NK-92 (cell line): ENCODE results near the gene PSME2.
A peak's percentile ranks its signal among the peaks of the same experiment; 100 is the strongest.

Experiments
- DNase-seq: peaks from one replicate; lab custom pipeline; 2025; ENCODE audit not compliant: unreplicated experiment; lab: John Stamatoyannopoulos, UW

Gene PSME2, protein sequence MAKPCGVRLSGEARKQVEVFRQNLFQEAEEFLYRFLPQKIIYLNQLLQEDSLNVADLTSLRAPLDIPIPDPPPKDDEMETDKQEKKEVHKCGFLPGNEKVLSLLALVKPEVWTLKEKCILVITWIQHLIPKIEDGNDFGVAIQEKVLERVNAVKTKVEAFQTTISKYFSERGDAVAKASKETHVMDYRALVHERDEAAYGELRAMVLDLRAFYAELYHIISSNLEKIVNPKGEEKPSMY

DNA sequence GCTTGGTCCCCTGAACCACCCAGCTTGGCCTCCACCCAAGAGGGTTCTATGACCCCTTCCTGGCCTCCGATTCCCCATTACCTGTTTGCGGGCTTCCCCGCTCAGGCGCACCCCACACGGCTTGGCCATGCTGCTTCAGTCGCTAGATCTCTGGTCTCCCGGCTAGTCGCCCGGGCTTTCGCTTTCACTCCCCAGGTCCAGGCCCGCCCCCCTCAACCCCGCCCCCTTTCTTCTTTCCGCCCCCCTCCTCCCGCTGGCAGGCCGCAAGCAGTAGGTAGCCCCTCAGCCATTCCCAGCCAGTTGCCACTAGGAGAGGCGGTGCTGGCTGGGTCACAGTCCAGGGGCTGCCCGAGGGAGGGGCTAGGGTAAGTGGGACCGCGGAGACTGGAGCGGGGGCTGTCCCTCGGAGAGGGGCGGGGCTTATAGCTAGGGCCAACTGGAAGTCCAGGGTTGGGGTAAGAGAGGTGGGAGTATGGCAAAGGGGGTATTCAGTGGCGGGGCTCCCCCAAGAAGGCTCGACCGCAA is at the start of gene PSME2:
Gene PSME2, minus strand, starts transcription at position 158 of the 525 bp plus-strand sequence. Its CDS starts 29 bp downstream, at position 129.
- DNase-seq, result peak; percentile 43

GRCh38 chr14:24195186-24196070 is 49.0 kb upstream of the PSME2 start, which contains the start of gene TM9SF1:
Gene TM9SF1 (minus strand): TSS chr14:24195441. CDS start chr14:24195019, 422 bp downstream.
- peak; percentile 33 for DNase-seq

- DNase-seq, result no peak
Measured at GRCh38 chr14:24194873-24195185, 48.4 kb upstream of the PSME2 start.

DNA sequence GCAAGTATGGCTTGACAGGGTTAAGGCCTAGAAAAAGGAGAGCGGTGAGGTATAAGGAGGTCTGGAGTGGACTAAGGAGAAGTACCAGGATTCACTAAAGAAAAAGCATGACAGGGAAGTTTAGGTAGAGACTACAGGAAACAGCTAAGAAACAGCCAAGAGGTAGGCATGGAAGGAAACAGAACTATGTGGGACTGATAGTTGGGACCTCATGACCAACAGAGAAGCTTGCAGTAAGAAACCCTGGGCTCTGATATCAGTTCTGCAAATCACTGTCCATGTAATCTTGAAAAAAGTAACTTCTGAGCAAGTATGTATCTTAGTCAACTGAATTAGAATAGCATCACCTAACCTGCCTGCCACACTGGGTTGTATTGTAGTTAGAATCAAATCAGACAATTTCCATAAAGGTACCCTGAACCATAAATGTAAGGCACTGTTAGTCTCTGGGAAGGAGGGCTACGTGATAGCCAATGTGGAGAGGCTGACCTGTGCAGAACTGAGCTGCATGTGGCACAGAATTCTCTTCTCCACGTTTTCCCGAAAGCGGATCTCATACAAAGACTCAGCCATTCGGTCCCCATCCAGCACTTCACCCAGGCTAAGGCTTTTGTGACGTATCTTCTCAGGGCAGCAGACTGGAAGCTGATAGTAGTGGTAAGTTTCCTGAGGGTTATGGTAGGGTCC is 47.9 kb upstream of the PSME2 start:
- no peak for DNase-seq

DNA sequence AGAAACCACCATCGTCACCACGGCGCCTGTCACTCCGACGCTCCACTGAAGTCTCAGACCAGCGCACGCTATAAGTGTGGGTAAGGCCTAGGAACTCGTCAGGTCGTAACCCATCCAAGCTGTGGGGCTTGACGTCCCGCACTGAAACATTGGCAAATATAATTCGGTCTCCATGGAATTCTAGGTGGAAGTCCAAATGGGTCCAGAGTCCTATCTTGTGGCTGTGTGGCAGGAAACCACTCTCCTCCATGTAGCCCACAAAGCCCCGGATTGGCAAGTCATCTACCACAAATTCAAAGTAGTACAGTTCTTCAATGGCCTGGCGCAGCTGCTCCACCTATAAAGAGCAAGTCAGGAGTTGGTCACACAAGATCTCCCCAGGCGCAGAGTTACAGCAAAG is 46.5 kb upstream of the PSME2 start:
- DNase-seq, result no peak

GRCh38 chr14:24190416-24190815 is 44.0 kb upstream of the PSME2 start:
- no peak for DNase-seq

- DNase-seq, result no peak
Measured at GRCh38 chr14:24189460-24189859, 43.0 kb upstream of the PSME2 start.

DNA sequence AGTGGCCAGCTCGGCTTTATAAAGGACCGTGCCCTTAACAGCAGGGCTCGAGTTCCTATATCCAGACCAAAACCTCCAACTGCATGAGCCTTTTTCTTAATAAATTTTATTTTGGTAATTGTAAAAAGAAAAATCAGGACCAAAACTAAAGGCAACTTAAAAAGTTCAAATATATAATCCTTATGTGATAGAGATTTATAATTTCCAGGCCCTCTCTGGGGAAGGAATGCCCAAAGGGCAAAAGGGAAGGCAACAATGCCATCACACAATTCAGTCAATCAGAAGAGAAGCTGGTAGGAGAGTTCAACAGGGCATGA is 42.6 kb upstream of the PSME2 start:
- DNase-seq, result no peak

DNA sequence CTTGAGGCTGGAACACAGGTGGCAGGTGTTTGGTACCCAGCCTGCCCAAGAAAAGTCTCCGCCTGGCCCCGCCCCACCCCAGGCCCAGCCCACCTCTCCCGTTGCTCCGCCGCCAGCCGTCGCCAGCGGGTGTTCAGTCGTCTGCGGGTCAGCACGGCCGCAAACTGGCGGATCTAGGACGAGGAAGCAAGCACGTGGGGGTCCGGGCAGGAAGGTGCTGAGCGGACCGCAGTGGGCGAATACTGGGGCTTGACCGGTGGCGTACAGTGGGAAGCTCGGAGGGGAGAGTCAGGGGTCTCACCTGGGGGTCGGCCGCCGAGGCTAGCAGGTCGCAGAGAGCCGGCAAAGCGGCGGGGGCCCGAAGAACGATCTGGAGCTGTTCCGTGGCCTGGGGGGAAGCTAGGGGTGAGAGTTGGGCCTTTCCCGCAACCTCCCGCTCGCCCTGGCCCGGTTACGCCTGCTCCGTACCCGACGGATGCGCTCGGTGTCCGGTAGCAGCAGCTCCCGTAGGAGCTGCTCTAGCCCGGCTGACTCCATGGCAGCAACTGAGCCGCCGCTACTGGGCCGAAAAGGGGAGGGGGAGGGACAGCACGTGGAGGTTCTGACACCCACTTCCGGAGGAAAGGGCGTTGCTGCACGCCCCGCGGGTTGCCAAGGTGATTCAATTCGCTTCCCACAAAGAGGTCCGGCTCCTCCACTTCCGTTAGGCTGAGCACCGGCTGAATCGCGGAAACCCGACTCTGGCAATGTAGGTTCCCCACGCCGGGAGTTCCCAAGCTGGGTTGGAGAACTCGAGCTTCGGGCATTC is 42.0 kb upstream of the PSME2 start, which contains the start of gene IPO4:
Gene IPO4, minus strand, starts transcription at position 566 of the 808 bp plus-strand sequence. Its CDS starts 29 bp downstream, at position 537.
- peak; percentile 74 for DNase-seq

GRCh38 chr14:24187539-24187915 is 41.1 kb upstream of the PSME2 start:
- no peak for DNase-seq

GRCh38 chr14:24186831-24187538 is 40.6 kb upstream of the PSME2 start:
- no peak for DNase-seq

DNA sequence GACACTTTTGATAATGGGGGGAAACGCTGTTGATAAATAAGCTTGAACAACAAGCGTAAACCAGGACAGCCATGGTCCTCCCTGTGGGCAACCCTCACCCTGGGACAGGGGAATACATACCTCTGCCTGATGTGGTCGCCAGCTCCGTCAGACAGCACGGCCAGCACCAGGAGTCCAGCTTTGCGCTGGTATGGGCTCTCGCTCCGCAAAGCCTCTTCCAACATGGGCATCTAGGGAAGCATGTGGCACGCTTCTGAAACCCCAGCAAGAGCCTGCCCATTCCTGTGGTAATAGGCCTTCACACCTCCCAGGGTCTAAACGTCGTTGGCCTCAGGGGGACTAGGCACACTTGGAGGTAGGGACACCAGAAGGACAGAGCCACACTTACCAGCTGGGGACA is 39.3 kb upstream of the PSME2 start:
- no peak for DNase-seq

DNA sequence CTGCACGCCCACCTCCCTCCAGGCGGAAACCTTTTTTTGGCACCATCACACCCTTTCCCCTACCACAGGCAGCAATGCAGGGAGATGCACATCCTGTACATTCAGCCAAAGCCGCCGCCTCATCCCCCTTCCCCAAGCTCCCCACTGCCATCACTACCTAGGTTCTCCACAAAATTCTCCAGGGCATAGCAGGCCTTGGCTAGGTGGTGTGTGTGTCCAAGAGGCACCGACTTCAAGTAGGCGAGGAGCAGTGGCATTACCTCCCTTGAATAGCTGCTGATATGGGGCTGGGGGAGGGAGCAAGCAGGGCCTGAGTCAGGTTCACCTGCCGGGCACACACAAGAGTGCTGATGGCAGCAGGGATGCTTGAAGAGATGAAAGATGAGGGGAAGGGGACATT is 38.6 kb upstream of the PSME2 start:
- no peak for DNase-seq

DNA sequence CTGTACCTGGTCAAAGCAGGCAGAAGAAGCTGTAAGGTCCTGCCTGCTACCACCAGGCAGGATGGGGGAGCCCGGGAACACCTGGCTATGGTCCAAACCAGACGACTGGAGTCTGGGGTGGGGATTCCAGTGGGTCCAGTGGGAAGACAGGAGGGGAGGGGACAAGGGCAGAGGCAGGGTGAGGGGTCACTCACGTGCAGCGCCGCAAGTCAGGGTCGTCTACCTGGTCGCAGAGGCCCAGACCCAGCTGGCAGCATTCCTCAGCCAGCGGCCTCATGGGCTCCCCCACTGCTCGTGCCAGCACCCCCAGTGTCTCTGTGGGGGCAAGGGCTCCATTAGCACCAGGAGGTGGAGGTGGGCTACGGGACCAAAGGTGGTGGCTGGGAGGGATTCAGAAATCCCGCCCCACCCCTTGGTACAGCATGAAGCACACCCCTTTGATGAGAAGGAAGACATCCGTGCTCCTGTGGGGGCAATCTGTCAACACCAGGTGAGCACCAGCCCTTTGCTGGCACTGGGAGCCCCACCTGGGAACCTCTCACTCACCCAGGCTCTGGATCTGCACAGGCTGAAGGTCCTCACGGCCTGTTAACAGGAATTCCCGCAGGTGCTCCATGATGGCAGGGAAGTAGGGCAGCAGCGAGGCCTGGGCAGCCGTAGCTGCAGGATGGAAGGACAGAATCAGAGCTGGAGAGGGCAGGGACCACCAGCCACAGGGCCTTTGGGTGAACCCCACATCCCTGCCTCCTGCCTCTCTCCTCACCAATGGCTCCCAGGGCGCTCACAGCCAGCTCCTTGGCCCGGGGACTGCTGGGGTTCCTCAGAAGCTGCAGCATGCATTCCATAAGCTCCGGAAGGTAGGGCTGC is 37.9 kb upstream of the PSME2 start:
- DNase-seq, result no peak

DNA sequence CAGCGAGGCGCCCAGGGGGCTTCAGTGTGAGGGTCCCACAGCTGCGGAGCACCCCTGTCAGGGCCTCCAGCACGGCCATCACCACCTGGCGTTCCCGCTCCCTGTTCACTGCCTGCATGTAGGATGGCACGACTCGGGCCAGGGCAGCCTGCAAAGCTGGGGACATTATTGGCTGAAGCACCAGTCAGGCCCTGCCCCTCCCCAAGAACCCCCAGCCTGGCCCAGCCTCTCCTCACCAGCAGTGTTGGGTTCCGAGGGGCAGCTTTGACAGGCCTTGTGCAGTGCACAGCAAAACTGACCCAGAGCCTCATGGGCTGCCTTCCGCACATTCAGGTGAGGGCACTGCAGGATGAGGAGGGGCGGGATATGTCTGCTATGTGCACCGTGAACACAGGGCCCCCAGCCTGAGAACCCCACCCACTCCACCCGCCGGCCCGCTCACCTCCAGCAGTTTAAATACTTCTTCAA is 36.6 kb upstream of the PSME2 start:
- no peak for DNase-seq

DNA sequence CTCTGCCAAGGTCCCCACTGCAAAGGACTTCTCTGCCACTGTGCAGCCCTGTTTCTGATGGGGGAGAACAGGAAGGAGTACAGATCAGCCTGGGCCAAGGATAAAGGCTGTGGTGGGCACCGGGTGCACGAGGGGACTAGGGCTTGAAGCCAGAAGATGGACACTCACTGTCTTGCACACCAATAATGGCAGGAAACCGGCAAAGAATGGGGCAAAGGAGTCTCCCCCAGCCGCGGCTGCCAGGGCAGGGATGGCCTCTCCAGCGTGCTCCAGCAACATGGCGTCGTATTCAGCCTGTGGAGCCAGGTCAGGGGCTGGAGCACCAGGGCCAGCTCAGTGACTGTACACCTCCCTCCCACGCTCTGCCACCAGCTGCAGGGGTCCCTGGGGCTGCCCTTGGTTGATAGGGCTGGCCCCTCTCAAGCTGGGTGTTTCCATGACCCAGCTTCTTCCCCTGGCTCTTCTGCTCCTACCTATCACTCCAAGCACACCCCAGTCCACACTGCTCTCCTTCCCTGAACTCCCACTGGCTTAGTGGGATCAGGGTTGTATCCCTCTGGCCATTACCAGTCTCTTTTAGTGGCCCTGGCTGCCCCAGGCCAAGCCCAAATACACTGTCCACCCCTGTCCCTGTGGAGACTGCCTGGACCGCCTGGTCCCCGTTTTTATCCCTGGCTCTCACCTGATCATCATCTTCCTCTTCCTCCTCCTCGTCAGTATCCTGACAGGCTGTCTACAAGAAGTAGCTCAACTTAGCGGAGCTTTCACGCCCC is 35.9 kb upstream of the PSME2 start:
- DNase-seq, result no peak

GRCh38 chr14:24181371-24182077 is 35.1 kb upstream of the PSME2 start:
- no peak for DNase-seq
